ENCODE measurements around the gene EIF3I. TPM values are rescaled to one million over a fixed set of nuclear protein-coding genes. Genes with fewer than 3 reads are reported as not detected.
A peak's percentile ranks its signal among the peaks of the same experiment; 100 is the strongest.

Gene EIF3I
- total and polyA plus RNA-seq, 2 of the 13 experiments (the other 11 are each of a cell fraction or from before 2014, with no cell fraction given): 210 to 223 TPM

GRCh38 chr1:32179443-32180185 is 42.6 kb upstream of the EIF3I start, which contains the start of gene TXLNA (continued):
- TF ChIP-seq ZNF362 (CRISPR knock-in tag; IDR thresholded peaks at IDR 0.05; ENCODE audit: borderline replicate concordance) (no peak), IRF2 (CRISPR knock-in tag; IDR thresholded peaks at IDR 0.05) (peak; percentile 84; the same call in 1 of the 2 replicates), GTF2F1 (IDR thresholded peaks at IDR 0.05; ENCODE audit: low read length) (no peak), REPIN1 (CRISPR knock-in tag; IDR thresholded peaks at IDR 0.05; ENCODE audit: borderline replicate concordance, low read depth) (no peak), ZNF264 (CRISPR knock-in tag; IDR thresholded peaks at IDR 0.05) (no peak), ELK4 (CRISPR knock-in tag; IDR thresholded peaks at IDR 0.05; ENCODE audit: borderline replicate concordance) (no peak; the same call in 1 of the 2 replicates), HDAC2 (CRISPR knock-in tag; IDR thresholded peaks at IDR 0.05) (peak; percentile 77), ZNF143 (CRISPR knock-in tag; IDR thresholded peaks at IDR 0.05) (peak; percentile 90), MAX (IDR thresholded peaks at IDR 0.05) (peak; percentile 99), CERS6 (CRISPR knock-in tag; IDR thresholded peaks at IDR 0.05) (peak; percentile 82; the same call in 1 of the 2 replicates), ADNP (CRISPR knock-in tag; IDR thresholded peaks at IDR 0.05) (no peak)
- TF ChIP-seq, protein P1, sequence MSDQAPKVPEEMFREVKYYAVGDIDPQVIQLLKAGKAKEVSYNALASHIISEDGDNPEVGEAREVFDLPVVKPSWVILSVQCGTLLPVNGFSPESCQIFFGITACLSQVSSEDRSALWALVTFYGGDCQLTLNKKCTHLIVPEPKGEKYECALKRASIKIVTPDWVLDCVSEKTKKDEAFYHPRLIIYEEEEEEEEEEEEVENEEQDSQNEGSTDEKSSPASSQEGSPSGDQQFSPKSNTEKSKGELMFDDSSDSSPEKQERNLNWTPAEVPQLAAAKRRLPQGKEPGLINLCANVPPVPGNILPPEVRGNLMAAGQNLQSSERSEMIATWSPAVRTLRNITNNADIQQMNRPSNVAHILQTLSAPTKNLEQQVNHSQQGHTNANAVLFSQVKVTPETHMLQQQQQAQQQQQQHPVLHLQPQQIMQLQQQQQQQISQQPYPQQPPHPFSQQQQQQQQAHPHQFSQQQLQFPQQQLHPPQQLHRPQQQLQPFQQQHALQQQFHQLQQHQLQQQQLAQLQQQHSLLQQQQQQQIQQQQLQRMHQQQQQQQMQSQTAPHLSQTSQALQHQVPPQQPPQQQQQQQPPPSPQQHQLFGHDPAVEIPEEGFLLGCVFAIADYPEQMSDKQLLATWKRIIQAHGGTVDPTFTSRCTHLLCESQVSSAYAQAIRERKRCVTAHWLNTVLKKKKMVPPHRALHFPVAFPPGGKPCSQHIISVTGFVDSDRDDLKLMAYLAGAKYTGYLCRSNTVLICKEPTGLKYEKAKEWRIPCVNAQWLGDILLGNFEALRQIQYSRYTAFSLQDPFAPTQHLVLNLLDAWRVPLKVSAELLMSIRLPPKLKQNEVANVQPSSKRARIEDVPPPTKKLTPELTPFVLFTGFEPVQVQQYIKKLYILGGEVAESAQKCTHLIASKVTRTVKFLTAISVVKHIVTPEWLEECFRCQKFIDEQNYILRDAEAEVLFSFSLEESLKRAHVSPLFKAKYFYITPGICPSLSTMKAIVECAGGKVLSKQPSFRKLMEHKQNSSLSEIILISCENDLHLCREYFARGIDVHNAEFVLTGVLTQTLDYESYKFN (CRISPR knock-in tag; conservative IDR thresholded peaks at IDR 0.05): no peak; the same call in 1 of the 2 replicates
- TF ChIP-seq, protein P2, sequence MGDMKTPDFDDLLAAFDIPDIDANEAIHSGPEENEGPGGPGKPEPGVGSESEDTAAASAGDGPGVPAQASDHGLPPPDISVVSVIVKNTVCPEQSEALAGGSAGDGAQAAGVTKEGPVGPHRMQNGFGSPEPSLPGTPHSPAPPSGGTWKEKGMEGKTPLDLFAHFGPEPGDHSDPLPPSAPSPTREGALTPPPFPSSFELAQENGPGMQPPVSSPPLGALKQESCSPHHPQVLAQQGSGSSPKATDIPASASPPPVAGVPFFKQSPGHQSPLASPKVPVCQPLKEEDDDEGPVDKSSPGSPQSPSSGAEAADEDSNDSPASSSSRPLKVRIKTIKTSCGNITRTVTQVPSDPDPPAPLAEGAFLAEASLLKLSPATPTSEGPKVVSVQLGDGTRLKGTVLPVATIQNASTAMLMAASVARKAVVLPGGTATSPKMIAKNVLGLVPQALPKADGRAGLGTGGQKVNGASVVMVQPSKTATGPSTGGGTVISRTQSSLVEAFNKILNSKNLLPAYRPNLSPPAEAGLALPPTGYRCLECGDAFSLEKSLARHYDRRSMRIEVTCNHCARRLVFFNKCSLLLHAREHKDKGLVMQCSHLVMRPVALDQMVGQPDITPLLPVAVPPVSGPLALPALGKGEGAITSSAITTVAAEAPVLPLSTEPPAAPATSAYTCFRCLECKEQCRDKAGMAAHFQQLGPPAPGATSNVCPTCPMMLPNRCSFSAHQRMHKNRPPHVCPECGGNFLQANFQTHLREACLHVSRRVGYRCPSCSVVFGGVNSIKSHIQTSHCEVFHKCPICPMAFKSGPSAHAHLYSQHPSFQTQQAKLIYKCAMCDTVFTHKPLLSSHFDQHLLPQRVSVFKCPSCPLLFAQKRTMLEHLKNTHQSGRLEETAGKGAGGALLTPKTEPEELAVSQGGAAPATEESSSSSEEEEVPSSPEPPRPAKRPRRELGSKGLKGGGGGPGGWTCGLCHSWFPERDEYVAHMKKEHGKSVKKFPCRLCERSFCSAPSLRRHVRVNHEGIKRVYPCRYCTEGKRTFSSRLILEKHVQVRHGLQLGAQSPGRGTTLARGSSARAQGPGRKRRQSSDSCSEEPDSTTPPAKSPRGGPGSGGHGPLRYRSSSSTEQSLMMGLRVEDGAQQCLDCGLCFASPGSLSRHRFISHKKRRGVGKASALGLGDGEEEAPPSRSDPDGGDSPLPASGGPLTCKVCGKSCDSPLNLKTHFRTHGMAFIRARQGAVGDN (CRISPR knock-in tag; IDR thresholded peaks at IDR 0.05): peak; percentile 99
- TF ChIP-seq, protein P3, sequence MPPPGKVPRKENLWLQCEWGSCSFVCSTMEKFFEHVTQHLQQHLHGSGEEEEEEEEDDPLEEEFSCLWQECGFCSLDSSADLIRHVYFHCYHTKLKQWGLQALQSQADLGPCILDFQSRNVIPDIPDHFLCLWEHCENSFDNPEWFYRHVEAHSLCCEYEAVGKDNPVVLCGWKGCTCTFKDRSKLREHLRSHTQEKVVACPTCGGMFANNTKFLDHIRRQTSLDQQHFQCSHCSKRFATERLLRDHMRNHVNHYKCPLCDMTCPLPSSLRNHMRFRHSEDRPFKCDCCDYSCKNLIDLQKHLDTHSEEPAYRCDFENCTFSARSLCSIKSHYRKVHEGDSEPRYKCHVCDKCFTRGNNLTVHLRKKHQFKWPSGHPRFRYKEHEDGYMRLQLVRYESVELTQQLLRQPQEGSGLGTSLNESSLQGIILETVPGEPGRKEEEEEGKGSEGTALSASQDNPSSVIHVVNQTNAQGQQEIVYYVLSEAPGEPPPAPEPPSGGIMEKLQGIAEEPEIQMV (CRISPR knock-in tag; IDR thresholded peaks at IDR 0.05; ENCODE audit: low read depth): peak; percentile 54; the same call in 1 of the 2 replicates

Measured in HepG2 (cell line).